Muscle layer of duodenum (tissue), 2 donors: ENCODE data around the gene DNAJC17.

Experiments
- H3K27ac ChIP-seq: one replicate; pipeline ENCODE4 v1.7.0; 2013; ENCODE audit warnings: mild to moderate bottlenecking, low read length
- H3K27me3 ChIP-seq: one replicate; pipeline ENCODE4 v1.7.0; 2013; ENCODE audit warnings: low read depth, mild to moderate bottlenecking, control low read depth, low read length
- H3K36me3 ChIP-seq, 2 donors: one replicate each; pipeline ENCODE4 v1.7.0; 2013; ENCODE audit warnings: low read length in 2 of 2, control low read depth in 1 of 2, mild to moderate bottlenecking in 1 of 2; ENCODE audit not compliant: insufficient read depth in 2 of 2, control insufficient read depth in 1 of 2
- H3K4me1 ChIP-seq, 2 donors: one replicate each; pipeline ENCODE4 v1.7.0; 2013; ENCODE audit warnings: low read length in 2 of 2, mild to moderate bottlenecking in 2 of 2, control low read depth in 1 of 2, moderate library complexity in 1 of 2; ENCODE audit not compliant: insufficient read depth in 2 of 2, control insufficient read depth in 1 of 2
- H3K4me3 ChIP-seq, 2 donors: one replicate each; pipeline ENCODE4 v1.7.0; 2013; ENCODE audit warnings: low read length in 2 of 2, low read depth in 1 of 2, mild to moderate bottlenecking in 1 of 2
- H3K9me3 ChIP-seq, 2 donors: one replicate each; pipeline ENCODE4 v1.7.0; 2013; ENCODE audit warnings: low read length in 2 of 2, control low read depth in 1 of 2, mild to moderate bottlenecking in 1 of 2; ENCODE audit not compliant: control insufficient read depth in 1 of 2
- donor health status: healthy.

The DNAJC17 gene

DNA sequence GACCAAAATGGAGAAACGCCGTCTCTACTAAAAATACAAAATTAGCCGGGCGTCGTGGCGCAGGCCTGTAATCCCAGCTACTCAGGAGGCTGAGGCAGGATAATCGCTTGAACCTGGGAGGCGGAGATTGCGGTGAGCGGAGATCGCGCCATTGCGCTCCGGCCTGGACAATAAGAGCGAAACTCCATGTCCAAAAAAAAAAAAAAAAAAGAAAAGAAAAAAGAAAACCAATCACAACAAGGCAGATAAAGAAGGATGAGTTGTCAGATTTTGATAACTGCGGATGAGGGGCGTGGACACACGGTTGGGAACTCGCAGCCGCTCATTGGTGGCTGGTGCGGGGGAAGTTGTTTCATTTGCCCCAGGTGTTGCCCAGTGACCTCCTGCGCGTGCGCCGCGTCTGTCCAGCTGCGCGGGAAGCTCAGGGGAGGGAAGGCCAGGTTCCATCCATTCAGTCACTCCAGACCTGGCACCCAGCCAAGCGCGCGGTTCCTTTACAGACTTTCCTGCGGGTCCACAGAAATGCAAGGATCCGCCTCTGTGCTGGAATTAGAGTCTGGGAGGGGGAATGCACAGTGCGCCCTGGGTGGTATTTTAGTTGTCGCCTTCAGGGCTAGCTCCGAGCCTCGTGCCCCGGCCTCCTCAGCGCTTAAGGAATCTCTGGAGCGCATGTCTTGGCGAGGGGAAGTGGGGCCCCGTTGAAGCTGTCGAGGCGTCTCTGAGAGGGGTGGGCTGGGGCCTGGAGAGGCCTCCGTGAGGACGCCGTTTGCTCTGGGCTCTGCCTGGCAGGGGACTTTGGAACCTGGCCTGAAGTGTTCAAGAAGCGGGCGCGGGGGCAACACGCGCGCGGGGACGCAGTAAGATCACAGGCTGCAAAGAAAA is 44.1 kb downstream of the DNAJC17 start:
- no peaks in the 10 kb centered on the region for H3K9me3 ChIP-seq
- H3K27ac ChIP-seq: peak overlapping the region; percentile 39
- peak overlapping the region; percentile 56 to 75 for H3K4me3 ChIP-seq
- H3K4me1 ChIP-seq: peaks cover 0 to 21% of the 10 kb centered on the region in 2 donors
- H3K36me3 ChIP-seq: peaks cover 0 to 11% of the 10 kb centered on the region in 2 donors
- no peaks in the 10 kb centered on the region for H3K27me3 ChIP-seq

GRCh38 chr15:40759961-40760360 is 47.3 kb downstream of the DNAJC17 start:
- H3K27me3 ChIP-seq: no peaks in the 10 kb centered on the region
- no peaks in the 10 kb centered on the region for H3K36me3 ChIP-seq
- no peaks in the 10 kb centered on the region for H3K9me3 ChIP-seq
- H3K4me1 ChIP-seq: peaks cover 0 to 25% of the 10 kb centered on the region in 2 donors
- no peak overlapping the region for H3K4me3 ChIP-seq
- no peak overlapping the region for H3K27ac ChIP-seq

DNA sequence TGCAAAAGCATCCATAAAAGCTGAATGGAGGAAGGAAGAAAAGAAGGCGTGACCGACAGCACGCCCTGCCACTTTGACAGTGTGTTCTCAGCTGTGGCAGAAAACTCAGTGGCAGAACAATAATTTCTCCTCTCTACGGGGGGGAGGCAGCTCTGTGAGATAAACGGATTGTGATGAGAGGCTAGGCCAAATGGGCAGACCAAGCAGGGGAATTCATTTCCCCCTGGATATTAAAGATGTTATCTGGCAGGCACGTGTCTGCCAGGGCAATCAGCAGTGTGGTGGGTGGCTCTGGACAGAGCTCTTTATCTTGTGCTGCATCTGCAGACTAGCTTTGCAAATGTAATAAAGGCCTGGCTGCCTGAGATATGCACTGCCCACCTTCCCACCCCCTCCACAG is 50.3 kb downstream of the DNAJC17 start:
- Histone ChIP-seq H3K9me3 (no peaks in the 10 kb centered on the region), H3K4me1 (peaks cover 0 to 17% of the 10 kb centered on the region in 2 donors), H3K4me3 (no peak overlapping the region), H3K27me3 (no peaks in the 10 kb centered on the region), H3K27ac (no peak overlapping the region), H3K36me3 (peaks cover 4 to 9% of the 10 kb centered on the region in 2 donors)

DNA sequence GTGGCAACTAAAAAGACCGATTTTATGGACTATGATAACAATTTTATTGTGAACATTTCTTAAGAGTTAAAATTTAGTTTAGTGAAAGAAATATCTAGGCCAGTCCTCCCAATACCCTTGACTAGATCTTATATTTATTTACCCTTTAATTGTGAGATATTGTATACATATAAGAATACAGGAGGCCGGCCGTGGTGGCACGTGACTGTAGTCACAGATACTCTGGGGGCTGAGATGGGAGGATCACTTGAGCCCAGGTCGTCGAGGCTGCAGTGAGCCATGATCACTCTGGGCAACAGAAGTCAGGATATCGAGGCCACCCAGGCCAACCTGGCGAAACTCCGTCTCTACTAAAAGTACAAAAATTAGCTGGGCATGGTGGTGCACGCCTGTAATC is 51.5 kb downstream of the DNAJC17 start:
- peak overlapping the region; percentile 80 to 98 for H3K4me3 ChIP-seq
- H3K4me1 ChIP-seq: peaks cover 0 to 17% of the 10 kb centered on the region in 2 donors
- H3K36me3 ChIP-seq: peaks cover 15 to 16% of the 10 kb centered on the region in 2 donors
- H3K9me3 ChIP-seq: no peaks in the 10 kb centered on the region
- H3K27me3 ChIP-seq: no peaks in the 10 kb centered on the region
- no peak overlapping the region for H3K27ac ChIP-seq

DNA sequence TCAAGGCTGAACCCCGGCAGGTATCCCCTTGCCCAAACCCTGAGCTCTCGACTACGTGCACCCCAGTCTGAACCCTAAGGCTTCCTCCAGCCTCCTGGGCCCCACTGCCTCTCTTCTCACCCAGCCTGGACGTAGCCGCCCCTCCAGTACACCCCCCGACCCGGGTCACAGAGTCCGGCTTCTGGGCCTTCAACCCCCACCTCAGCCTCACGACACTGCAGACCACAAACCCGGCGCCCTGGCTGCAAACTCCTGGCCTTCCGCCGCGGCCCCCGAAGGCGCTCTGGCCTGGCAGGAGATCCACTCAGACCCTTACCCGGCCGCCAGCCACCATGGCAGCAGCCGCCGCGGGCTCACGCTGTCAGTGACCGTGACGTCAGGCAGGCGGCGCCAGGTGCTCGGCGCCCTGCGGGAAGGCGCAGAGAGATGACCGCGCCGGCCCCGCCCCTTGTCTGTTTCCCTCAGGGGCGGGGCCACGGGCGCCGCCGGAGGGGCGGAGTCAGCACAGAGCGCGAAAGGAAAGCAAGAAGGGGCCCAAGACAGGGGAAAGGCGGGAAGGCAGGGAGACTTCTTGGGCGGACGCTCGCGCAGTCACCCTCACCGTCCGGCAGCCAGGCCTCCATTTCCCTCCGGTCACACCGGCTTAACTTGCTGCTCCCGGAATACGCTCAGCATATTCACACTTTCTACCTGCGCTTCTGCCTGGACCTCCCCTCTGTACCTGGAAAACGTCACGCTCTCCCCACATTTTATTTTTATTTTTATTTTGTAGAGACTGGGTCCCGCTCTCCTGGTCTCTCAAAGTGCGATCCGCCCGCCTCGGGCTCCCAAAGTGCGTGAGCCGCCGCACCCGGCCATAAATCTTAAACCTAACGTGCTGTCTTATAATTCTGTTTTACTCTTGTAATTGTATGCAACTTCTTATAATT is 52.1 kb downstream of the DNAJC17 start, which contains the start of gene RMDN3:
Gene RMDN3 (minus strand): TSS at position 372 of the 929 bp plus-strand sequence. CDS start 471 bp downstream, outside the sequence.
- Histone ChIP-seq H3K27me3 (no peaks in the 10 kb centered on the region), H3K9me3 (no peaks in the 10 kb centered on the region), H3K4me1 (peaks cover 0 to 17% of the 10 kb centered on the region in 2 donors), H3K4me3 (peak within 1 kb of the TSS; percentile 80 to 98), H3K36me3 (peaks cover 19 to 21% of the 10 kb centered on the region in 2 donors), H3K27ac (peak within 1 kb of the TSS; percentile 79)

- peaks cover 21 to 24% of the 10 kb centered on the region in 2 donors for H3K36me3 ChIP-seq
- H3K27me3 ChIP-seq: no peaks in the 10 kb centered on the region
- peak overlapping the region; percentile 51 for H3K27ac ChIP-seq
- peak overlapping the region; percentile 80 to 98 for H3K4me3 ChIP-seq
- H3K4me1 ChIP-seq: peaks cover 0 to 17% of the 10 kb centered on the region in 2 donors
- H3K9me3 ChIP-seq: no peaks in the 10 kb centered on the region
Measured at GRCh38 chr15:40754574-40754882, 52.7 kb downstream of the DNAJC17 start.

GRCh38 chr15:40751745-40752144 is 55.5 kb downstream of the DNAJC17 start:
- Histone ChIP-seq H3K27ac (no peak overlapping the region), H3K4me3 (no peak overlapping the region), H3K27me3 (no peaks in the 10 kb centered on the region), H3K36me3 (peaks cover 21 to 45% of the 10 kb centered on the region in 2 donors), H3K4me1 (peaks cover 0 to 17% of the 10 kb centered on the region in 2 donors), H3K9me3 (no peaks in the 10 kb centered on the region)

DNA sequence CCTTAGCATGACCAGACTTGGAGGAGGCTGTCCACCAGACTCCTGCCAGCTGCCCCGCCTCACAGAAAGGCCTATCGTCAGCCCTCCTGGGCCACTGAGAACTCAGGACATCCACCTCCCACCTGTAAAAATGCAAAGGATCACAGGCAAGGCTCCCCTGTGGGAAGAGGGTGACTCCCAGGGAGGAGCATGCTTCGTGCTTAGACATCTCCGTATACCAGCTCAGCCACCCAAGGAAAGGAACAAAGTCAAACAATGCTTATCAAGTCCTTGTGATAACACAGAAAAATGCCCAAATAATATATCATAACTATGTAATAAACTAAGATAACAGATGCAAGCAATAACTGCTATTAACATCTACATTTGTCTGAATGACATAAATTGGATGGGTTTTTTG is 56.4 kb downstream of the DNAJC17 start:
- Histone ChIP-seq H3K4me3 (no peak overlapping the region), H3K9me3 (no peaks in the 10 kb centered on the region), H3K27me3 (no peaks in the 10 kb centered on the region), H3K27ac (no peak overlapping the region), H3K4me1 (peaks cover 0 to 16% of the 10 kb centered on the region in 2 donors), H3K36me3 (peaks cover 21 to 50% of the 10 kb centered on the region in 2 donors)

DNA sequence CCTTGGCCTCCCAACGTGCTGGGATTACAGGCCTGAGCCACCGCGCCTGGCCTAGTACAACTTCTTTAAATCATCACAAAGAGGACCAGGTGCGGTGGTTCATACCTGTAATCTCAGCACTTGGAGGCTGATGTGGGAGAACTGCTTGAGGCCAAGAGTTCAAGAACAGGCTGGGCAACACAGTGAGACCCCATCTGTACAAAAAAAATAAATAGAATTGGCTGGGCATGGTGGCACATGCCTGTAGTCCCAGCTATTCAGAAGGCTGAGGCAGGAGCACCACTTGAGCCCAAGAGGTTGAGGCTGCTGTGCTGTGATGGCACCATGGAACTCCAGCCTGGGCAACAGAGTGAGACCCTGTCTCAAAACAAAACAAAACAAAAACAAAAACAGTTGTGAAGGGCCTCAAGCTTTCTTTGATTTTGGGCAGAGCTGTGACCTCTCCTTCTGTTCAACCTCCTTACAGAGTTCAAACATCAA is 58.1 kb downstream of the DNAJC17 start:
- H3K4me1 ChIP-seq: peaks cover 0 to 9% of the 10 kb centered on the region in 2 donors
- H3K4me3 ChIP-seq: no peak overlapping the region
- H3K36me3 ChIP-seq: peaks cover 30 to 66% of the 10 kb centered on the region in 2 donors
- no peaks in the 10 kb centered on the region for H3K9me3 ChIP-seq
- no peaks in the 10 kb centered on the region for H3K27me3 ChIP-seq
- H3K27ac ChIP-seq: no peak overlapping the region

DNA sequence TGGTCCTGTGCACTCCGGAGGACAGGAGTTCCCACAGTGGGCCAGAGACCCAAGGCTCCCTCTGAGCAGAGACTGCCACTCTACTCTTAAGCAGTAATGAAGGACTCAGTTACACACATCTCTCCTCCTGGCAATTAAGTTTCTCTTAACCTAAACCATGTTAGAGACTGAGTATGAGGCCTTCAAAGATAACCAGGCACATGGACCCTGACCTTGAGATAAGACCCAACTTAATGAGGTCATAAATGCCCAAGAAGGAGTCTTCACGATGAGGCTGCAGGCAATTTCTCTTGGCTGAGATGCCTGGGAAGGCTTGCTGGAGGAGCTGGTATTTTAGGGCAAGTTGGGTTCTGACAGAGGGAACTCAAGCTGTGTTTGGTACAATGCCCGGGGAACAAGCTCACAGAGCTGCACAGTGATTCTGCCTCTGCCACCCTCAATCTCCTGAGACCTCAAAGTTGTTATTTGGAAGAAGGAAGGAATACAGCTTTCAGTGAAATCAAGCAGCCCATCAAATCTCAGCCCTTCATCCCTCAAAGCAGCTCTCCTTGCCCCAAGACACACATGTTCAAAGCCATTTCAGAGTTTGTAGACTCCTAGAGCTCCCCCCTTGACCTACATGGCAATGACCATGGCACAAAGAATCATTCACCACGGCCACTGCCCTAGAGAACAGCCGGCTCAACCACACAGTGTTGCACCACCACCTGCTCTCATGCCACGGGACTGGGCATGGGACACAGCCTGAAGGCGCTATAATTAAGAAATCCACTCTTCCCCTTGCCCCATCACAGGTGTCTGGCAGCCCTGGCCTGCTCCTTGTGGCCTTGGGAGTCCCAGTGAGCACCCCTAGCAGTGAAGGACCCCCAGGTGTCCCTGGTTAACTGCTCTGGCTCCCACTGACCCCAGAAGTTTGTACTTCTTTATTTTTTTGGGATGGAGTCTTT is 59.3 kb downstream of the DNAJC17 start:
- H3K4me1 ChIP-seq: no peaks in the 10 kb centered on the region
- no peaks in the 10 kb centered on the region for H3K27me3 ChIP-seq
- H3K4me3 ChIP-seq: no peak overlapping the region
- no peak overlapping the region for H3K27ac ChIP-seq
- H3K9me3 ChIP-seq: no peaks in the 10 kb centered on the region
- H3K36me3 ChIP-seq: peaks cover 30 to 78% of the 10 kb centered on the region in 2 donors
